ENCODE results near the gene ZNF335. TPM values are rescaled to one million over a fixed set of nuclear protein-coding genes. Genes with fewer than 3 reads are reported as not detected.

ZNF335 gene
- total and polyA plus RNA-seq, 2 of the 13 experiments (the other 11 are each of a cell fraction or from before 2014, with no cell fraction given): 9.7 to 13.7 TPM

- TF ChIP-seq YY1 (IDR thresholded peaks at IDR 0.05; ENCODE audit: insufficient read depth, insufficient replicate concordance, low read depth, low read length): peak; percentile 73
- TF ChIP-seq, protein P1, sequence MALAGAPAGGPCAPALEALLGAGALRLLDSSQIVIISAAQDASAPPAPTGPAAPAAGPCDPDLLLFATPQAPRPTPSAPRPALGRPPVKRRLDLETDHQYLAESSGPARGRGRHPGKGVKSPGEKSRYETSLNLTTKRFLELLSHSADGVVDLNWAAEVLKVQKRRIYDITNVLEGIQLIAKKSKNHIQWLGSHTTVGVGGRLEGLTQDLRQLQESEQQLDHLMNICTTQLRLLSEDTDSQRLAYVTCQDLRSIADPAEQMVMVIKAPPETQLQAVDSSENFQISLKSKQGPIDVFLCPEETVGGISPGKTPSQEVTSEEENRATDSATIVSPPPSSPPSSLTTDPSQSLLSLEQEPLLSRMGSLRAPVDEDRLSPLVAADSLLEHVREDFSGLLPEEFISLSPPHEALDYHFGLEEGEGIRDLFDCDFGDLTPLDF (CRISPR knock-in tag; IDR thresholded peaks at IDR 0.05): no peak
- TF ChIP-seq SP5 (CRISPR knock-in tag; IDR thresholded peaks at IDR 0.05; ENCODE audit: borderline replicate concordance, low read depth): no peak
- peak; percentile 85 for TF ChIP-seq KDM5B (CRISPR knock-in tag; IDR thresholded peaks at IDR 0.05; ENCODE audit: borderline replicate concordance)
- no peak; the same call in 1 of the 2 replicates for TF ChIP-seq FOXK1 (CRISPR knock-in tag; IDR thresholded peaks at IDR 0.05; ENCODE audit: borderline replicate concordance, low read depth)
- no peak for TF ChIP-seq ZNF674 (CRISPR knock-in tag; IDR thresholded peaks at IDR 0.05; ENCODE audit: low read depth)
- TF ChIP-seq, protein P2, sequence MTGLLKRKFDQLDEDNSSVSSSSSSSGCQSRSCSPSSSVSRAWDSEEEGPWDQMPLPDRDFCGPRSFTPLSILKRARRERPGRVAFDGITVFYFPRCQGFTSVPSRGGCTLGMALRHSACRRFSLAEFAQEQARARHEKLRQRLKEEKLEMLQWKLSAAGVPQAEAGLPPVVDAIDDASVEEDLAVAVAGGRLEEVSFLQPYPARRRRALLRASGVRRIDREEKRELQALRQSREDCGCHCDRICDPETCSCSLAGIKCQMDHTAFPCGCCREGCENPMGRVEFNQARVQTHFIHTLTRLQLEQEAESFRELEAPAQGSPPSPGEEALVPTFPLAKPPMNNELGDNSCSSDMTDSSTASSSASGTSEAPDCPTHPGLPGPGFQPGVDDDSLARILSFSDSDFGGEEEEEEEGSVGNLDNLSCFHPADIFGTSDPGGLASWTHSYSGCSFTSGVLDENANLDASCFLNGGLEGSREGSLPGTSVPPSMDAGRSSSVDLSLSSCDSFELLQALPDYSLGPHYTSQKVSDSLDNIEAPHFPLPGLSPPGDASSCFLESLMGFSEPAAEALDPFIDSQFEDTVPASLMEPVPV (CRISPR knock-in tag; IDR thresholded peaks at IDR 0.05): peak; percentile 81; the same call in 1 of the 2 replicates
- no peak for TF ChIP-seq DR1 (CRISPR knock-in tag; IDR thresholded peaks at IDR 0.05)
- no peak for TF ChIP-seq CC2D1A (CRISPR knock-in tag; IDR thresholded peaks at IDR 0.05)
- peak; percentile 69; the same call in 1 of the 2 replicates for TF ChIP-seq MYC (CRISPR knock-in tag; IDR thresholded peaks at IDR 0.05; ENCODE audit: borderline replicate concordance)
- no peak for TF ChIP-seq ZNF326 (CRISPR knock-in tag; IDR thresholded peaks at IDR 0.05; ENCODE audit: borderline replicate concordance)
- TF ChIP-seq TBL1XR1 (IDR thresholded peaks at IDR 0.05; ENCODE audit: borderline replicate concordance, low read length, partially characterized antibody): no peak
- no peak for TF ChIP-seq THYN1 (CRISPR knock-in tag; IDR thresholded peaks at IDR 0.05; ENCODE audit: borderline replicate concordance, low read depth)
- TF ChIP-seq FLYWCH1 (CRISPR knock-in tag; IDR thresholded peaks at IDR 0.05): no peak
- TF ChIP-seq, protein P3, sequence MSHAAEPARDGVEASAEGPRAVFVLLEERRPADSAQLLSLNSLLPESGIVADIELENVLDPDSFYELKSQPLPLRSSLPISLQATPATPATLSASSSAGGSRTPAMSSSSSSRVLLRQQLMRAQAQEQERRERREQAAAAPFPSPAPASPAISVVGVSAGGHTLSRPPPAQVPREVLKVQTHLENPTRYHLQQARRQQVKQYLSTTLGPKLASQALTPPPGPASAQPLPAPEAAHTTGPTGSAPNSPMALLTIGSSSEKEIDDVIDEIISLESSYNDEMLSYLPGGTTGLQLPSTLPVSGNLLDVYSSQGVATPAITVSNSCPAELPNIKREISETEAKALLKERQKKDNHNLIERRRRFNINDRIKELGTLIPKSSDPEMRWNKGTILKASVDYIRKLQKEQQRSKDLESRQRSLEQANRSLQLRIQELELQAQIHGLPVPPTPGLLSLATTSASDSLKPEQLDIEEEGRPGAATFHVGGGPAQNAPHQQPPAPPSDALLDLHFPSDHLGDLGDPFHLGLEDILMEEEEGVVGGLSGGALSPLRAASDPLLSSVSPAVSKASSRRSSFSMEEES (CRISPR knock-in tag; IDR thresholded peaks at IDR 0.05): no peak
- no peak for TF ChIP-seq ZNF138 (CRISPR knock-in tag; IDR thresholded peaks at IDR 0.05; ENCODE audit: low read depth)
- peak; percentile 66; the same call in 1 of the 2 replicates for TF ChIP-seq LBX2 (CRISPR knock-in tag; IDR thresholded peaks at IDR 0.05; ENCODE audit: borderline replicate concordance)
- no peak for TF ChIP-seq HHEX (CRISPR knock-in tag; IDR thresholded peaks at IDR 0.05)
- TF ChIP-seq ZNF572 (CRISPR knock-in tag; IDR thresholded peaks at IDR 0.05): no peak
- TF ChIP-seq ZNF24 (IDR thresholded peaks at IDR 0.05): no peak
- TF ChIP-seq ZNF652 (CRISPR knock-in tag; IDR thresholded peaks at IDR 0.05; ENCODE audit: borderline replicate concordance, low read depth): no peak
- TF ChIP-seq KLF6 (CRISPR knock-in tag; IDR thresholded peaks at IDR 0.05): 0 out of 2 replicates have a peak, but pooled peaks have one; percentile 34
- no peak for TF ChIP-seq ZNF33A (CRISPR knock-in tag; IDR thresholded peaks at IDR 0.05; ENCODE audit: borderline replicate concordance)
- no peak; the same call in 1 of the 2 replicates for TF ChIP-seq ZSCAN5A (CRISPR knock-in tag; IDR thresholded peaks at IDR 0.05; ENCODE audit: borderline replicate concordance)
These were observed 42.0 kb upstream of the ZNF335 start (continued) for GRCh38 chr20:46013829-46014516.

All from HepG2 (cell line).